ENCODE measurements around the gene CFAP251.
"Not testable (repeated sequence)": the region's sequence is repeated elsewhere in the genome, so short reads cannot be mapped to it uniquely, and the experiment has no call there.

Gene CFAP251

GRCh38 chr12:121980892-121981272 lies 62.5 kb downstream of the CFAP251 start:
- no peak for DNase-seq

GRCh38 chr12:121981456-121981855 lies 63.1 kb downstream of the CFAP251 start:
- no peak for DNase-seq

- DNase-seq = no peak
Observed at GRCh38 chr12:121982950-121983349, 64.6 kb downstream of the CFAP251 start.

- no peak for DNase-seq
Observed at GRCh38 chr12:121983536-121984210, 65.3 kb downstream of the CFAP251 start.

GRCh38 chr12:121986489-121987245 lies 68.3 kb downstream of the CFAP251 start:
- no peak for DNase-seq

GRCh38 chr12:121988519-121988918 lies 70.1 kb downstream of the CFAP251 start:
- DNase-seq = not testable (repeated sequence)

- no peak for DNase-seq
Observed at GRCh38 chr12:121989276-121990113, 71.1 kb downstream of the CFAP251 start.

- no peak for DNase-seq
Observed at GRCh38 chr12:121990114-121990647, 71.8 kb downstream of the CFAP251 start.

- no peak for DNase-seq
Observed at GRCh38 chr12:121990692-121991603, 72.6 kb downstream of the CFAP251 start.

GRCh38 chr12:121992059-121992879 lies 73.9 kb downstream of the CFAP251 start:
- no peak for DNase-seq

- no peak for DNase-seq
Observed at GRCh38 chr12:121996050-121996944, 77.9 kb downstream of the CFAP251 start.

GRCh38 chr12:121996945-121997612 lies 78.7 kb downstream of the CFAP251 start:
- DNase-seq = no peak

- DNase-seq = no peak
Observed at GRCh38 chr12:122001466-122002209, 83.2 kb downstream of the CFAP251 start.

- no peak for DNase-seq
Observed at GRCh38 chr12:122003651-122004611, 85.5 kb downstream of the CFAP251 start.

- no peak for DNase-seq
Observed at GRCh38 chr12:122004633-122005071, 86.3 kb downstream of the CFAP251 start.

GRCh38 chr12:122005252-122005776 lies 86.9 kb downstream of the CFAP251 start:
- no peak for DNase-seq
